Activated CD8-positive, alpha-beta memory T cell treated with anti-CD3 and anti-CD28 coated beads for 48 hours (primary cell): ENCODE results near the gene THPO.

Experiments
- DNase-seq, 3 experiments: peaks; one replicate each; pipeline ENCODE4 v3.0.0-alpha.2; 2020; ENCODE audit warnings: low read depth in 2 of 3, low spot score in 2 of 3

The THPO gene

GRCh38 chr3:184377882-184378445, at the start of gene THPO:
Gene THPO (minus strand): TSS chr3:184378207. CDS start chr3:184376259, 1,948 bp downstream.
- no peak for DNase-seq

DNA sequence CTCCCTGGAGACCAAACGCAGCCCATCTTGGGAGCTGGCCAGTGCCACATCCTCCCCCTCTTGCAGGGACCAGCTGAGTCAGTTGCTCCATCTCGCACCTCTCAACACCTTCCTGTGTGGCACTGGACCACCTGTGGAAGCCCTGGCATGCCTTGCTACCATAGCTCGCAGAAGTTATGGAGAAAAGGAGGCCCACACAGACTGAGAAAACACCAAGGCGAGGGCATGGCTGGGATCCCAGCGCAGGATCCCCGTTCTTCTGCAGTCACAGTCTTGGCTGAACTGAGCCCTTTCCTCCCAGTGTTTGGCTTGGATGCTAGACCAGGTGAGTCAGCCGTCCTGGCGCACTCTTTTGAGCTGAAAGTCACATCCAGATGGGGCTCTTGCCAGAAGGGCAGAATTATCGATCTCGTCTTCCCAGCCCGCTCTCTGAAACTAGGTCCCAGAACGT, 48.7 kb upstream of the THPO start:
- no peak for DNase-seq

GRCh38 chr3:184423561-184423960, 45.6 kb upstream of the THPO start:
- DNase-seq: no peak

GRCh38 chr3:184419171-184419570, 41.2 kb upstream of the THPO start:
- DNase-seq: no peak

- peak; percentile 22 to 35 (median 32) for DNase-seq
These were observed 39.8 kb upstream of the THPO start for GRCh38 chr3:184417619-184418327.

- DNase-seq: no peak
These were observed 37.1 kb upstream of the THPO start for GRCh38 chr3:184415203-184415490.

GRCh38 chr3:184414418-184415202, 36.6 kb upstream of the THPO start:
- DNase-seq: no peak

- no peak for DNase-seq
These were observed 32.0 kb upstream of the THPO start for GRCh38 chr3:184409946-184410500.

- DNase-seq: no peak
These were observed 31.4 kb upstream of the THPO start for GRCh38 chr3:184409331-184409926.

DNA sequence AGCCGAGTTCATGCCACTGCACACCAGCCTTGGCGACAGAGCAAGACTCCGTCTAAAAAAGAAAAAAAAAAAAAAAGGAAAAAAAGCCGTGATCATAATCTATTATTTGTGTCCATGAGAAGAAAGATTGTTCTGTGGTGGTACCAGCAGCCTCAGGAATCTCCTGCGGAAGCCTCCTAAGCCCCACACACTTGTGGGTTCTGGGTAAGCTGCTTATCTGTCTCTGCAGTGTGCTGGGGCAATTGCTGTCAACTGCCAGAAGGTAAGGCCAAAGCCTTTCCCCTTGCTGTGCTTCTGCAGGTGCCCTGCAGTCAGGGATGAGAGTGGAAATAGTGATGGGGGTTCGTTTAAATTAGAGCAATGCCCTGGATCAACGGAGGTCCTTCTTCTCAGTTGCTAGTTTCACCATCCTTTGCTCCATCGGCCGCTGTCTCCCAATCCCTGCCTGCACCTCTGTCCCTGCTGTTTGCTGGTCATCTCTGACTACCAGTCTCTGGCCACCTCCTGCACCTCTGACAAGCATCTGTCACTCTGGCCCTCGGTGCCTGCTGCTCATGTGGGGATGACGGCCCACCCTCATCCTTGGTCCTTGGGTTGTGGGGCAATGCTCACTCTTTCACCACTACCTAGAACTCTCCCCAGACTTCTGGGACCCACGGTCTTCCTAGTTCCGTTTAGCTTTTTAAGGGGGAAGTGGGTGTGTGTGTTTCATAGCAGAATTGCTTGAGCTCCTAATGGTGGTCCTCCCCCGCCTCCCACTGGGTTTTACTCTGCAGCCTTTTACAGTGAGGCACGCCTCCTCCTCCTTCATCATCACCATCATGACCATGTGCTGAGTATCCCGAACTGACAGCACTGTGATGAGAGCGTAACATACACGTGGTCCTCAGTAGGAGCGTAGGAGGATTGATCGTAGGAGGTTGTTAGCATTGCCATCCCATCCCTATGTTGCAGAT, 27.3 kb upstream of the THPO start:
- no peak for DNase-seq

- no peak for DNase-seq
These were observed 21.4 kb upstream of the THPO start for GRCh38 chr3:184399410-184399809.

- no peak for DNase-seq
These were observed 17.3 kb upstream of the THPO start for GRCh38 chr3:184395320-184395660.

GRCh38 chr3:184391266-184391665, 13.3 kb upstream of the THPO start:
- DNase-seq: no peak

GRCh38 chr3:184389935-184390528, 12.0 kb upstream of the THPO start:
- DNase-seq: no peak

GRCh38 chr3:184389384-184389783, 11.4 kb upstream of the THPO start:
- DNase-seq: no peak

- DNase-seq: no peak
These were observed 10.9 kb upstream of the THPO start for GRCh38 chr3:184388936-184389230.

DNA sequence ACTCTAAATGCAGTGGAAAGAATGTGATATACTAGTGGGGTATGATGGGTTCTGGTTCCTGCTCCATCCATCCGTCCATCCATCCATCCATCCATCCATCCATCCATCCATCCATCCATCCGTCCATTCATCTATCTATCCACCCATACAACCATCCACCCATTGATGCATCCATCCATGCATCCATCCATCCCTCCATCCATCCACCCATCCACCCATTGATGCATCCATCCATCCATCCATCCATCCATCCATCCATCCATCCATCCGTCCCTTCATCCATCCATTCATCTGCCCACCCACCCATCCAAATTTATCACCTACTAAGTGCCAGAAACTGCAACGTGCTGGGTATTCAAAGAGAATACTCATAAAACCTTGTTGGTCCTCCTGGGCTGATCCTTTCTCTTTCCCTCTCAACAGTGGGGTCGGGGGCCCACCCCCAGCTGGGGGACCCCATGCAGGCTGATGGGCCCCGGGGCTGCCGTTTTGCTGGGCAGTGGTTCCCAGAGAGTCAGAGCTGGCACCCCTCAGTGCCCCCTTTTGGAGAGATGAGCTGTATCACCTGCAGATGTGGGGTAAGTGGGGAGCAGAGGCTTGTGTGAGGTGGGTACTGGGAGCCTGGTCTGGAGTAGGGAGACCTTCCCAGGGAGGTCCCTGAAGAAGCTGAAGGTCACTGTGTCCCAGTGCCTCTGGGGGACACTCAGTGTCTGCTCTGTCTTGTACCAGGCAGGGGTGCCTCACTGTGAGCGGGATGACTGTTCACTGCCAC, 10.3 kb upstream of the THPO start:
- no peak for DNase-seq

DNA sequence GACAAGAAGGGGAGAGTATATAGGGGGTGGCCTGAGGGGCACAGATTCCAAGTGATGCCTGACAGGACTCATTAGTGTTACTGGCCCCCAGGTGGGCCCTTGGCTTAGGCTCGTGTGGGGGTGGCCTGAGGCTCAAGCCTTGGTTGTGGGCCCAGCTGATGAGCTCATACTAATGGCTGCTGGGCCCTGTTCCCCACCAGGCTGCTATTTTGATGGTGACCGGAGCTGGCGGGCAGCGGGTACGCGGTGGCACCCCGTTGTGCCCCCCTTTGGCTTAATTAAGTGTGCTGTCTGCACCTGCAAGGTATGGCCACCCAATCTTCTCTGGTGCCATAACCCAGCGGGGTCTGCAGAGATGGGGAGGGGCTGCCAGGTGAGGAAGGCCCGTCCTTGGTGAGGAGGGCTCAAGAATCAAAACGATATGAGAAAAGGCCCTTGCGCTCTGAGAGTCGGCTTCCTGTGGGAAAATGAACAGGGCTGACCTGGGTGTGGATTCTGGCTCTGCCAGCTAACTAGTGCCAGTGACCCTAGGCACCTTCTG, 9.2 kb upstream of the THPO start:
- DNase-seq: no peak

DNA sequence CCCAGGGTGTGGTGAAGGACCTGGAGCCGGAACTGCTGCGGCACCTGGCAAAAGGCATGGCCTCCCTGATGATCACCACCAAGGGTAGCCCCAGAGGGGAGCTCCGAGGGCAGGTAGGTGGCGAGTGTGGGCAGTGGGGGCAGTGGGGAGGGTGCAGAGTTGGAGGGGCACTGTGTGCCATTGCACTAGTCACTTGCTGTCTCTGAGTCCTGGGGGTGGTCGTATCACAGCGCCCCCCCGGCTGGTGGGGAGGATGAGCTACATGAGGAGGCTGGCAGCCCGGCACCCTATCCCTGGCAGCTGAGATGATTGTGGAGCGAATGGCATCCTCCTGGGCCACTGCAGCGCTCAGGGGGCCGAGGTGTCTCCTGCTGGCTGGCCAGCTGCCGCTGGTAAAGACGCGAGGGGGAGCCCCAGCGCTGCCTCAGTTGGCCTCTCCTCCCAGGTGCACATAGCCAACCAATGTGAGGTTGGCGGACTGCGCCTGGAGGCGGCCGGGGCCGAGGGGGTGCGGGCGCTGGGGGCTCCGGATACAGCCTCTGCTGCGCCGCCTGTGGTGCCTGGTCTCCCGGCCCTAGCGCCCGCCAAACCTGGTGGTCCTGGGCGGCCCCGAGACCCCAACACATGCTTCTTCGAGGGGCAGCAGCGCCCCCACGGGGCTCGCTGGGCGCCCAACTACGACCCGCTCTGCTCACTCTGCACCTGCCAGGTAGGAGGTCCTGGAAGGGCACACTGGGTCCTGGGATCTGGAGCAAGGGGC, 8.2 kb upstream of the THPO start:
- no peak for DNase-seq
